Heart right ventricle (tissue), 16 donors: ENCODE measurements around the gene IL6ST. TPM values are rescaled to one million over a fixed set of nuclear protein-coding genes. Genes with fewer than 3 reads are reported as not detected.

Source experiments
- ATAC-seq, 8 donors: fragments of 200-7000 bp; cut with Tn5 transposase; one replicate each; pipeline ENCODE4 v1.9.1; 2020; ENCODE audit warnings: mild to moderate bottlenecking in 8 of 8, moderate library complexity in 8 of 8, moderate number of reproducible peaks in 1 of 8
- DNase-seq, 2 donors: peaks; one replicate each; pipeline ENCODE4 v3.0.0-alpha.2; 2020
- H3K27ac ChIP-seq, 10 donors: fragments of 200-600 bp; sonication (generic) in 2 of 10; one replicate each; pipeline versions ENCODE4 v1.5.0 to v1.8.0; 2020 to 2022; ENCODE audit warnings: mild to moderate bottlenecking in 3 of 10
- H3K27me3 ChIP-seq, 7 donors: fragments of 200-600 bp; one replicate each; pipeline ENCODE4 v1.8.0; 2021 to 2022; ENCODE audit warnings: mild to moderate bottlenecking in 2 of 7
- H3K36me3 ChIP-seq, 9 donors: fragments of 200-600 bp; sonication (generic) in 1 of 9; one replicate each; pipeline versions ENCODE4 v1.5.0 to v1.8.0; 2020 to 2022; ENCODE audit warnings: mild to moderate bottlenecking in 2 of 9
- H3K4me1 ChIP-seq, 9 donors: fragments of 200-600 bp; sonication (generic) in 1 of 9; one replicate each; pipeline versions ENCODE4 v1.5.0 to v1.8.0; 2020 to 2022; ENCODE audit warnings: mild to moderate bottlenecking in 4 of 9
- H3K4me3 ChIP-seq, 10 donors: fragments of 200-600 bp; sonication (generic) in 2 of 10; one replicate each; pipeline versions ENCODE4 v1.5.0 to v1.8.0; 2020 to 2022; ENCODE audit warnings: mild to moderate bottlenecking in 7 of 10, moderate library complexity in 2 of 10
- H3K9me3 ChIP-seq, 11 donors: fragments of 200-600 bp in 10 of 11; sonication (generic) in 2 of 11; one replicate each; pipeline versions ENCODE4 v1.5.0 to v1.8.0; 2013 to 2022; ENCODE audit warnings: mild to moderate bottlenecking in 2 of 11, control low read depth in 1 of 11, moderate library complexity in 1 of 11
- CTCF ChIP-seq, 9 donors: fragments of 200-600 bp; sonication (generic) in 2 of 9; IDR thresholded peaks; one replicate each; pipeline versions ENCODE4 v1.5.0 to v1.8.0; 2021 to 2022; ENCODE audit warnings: antibody characterized with exemption in 9 of 9, mild to moderate bottlenecking in 5 of 9, moderate library complexity in 1 of 9
- whole genome bisulfite sequencing, 2 donors: extraction: QIAGEN DNeasy Blood & Tissue Kit; methylation state at CpG; one replicate each; pipeline ENCODE4 v1.1.7; 2013; ENCODE audit warnings: inconsistent platforms in 1 of 2; 5-methylcytosine and 5-hydroxymethylcytosine counted together
- intact Hi-C, 10 donors: fragments of 100-400 bp; cut with DNase I; formaldehyde crosslinking; loops; one replicate each; pipeline versions ENCODE4 v1.11.1 to v1.14.2; 2022
- polyA plus RNA-seq, 2 donors: library from polyadenylated mRNA; stranded (reverse); fragments of 200-250 nt; gene quantifications; one replicate each; pipeline ENCODE4 v1.2.3, GENCODE V29; 2013
- total RNA-seq, 10 donors: library from RNA; stranded (reverse); fragmentation: NEBNext Ultra II Directional in 3 of 10; extraction: Animal tissue kit (Norgen Biotek cat#: 25700) in 3 of 10; gene quantifications; one replicate each; pipeline versions ENCODE4 v1.2.1 to v1.2.4, GENCODE V29; 2021 to 2023
- donor health status: Arrhythmogenic right ventricular cardiomyopathy.
- donor health status: ischemic (EF 13 %, LVEDD 7.1; RV severe dilation, severe dysfunction).
- donor health status: healthy with polysubstance abuse.
- donor health status: DM: no; HTN: yes; CAD: no.
- donor health status: DM: no; HTN: no; CAD: no.
- donor health status: ischemic (EF 25% LVEDD 6.9; RV normal size, moderate dysfunction).
- donor health status: ischemic (EF 25% LVEDD 5.7; RV mildly dilated, moderate dysfunction).
- donor health status: healthy.
- donor health status: DM: yes; HTN: yes; CAD: no.
- donor health status: Ischemic cardiomyopathy.
- donor health status: ischemic (EF 35%, LVEDD 5.7; RV mildly dilated, moderate dysfunction).
- donor health status: nonischemic (EF 11% LVEDD 7.7; RV severe dilation, severe dysfunction).
- donor health status: DM: yes; HTN: yes; CAD: no.
- donor health status: PGD.
- donor health status: ischemic (EF 29% LVEDD 5.4; RV normal size, mild dysfunction).
- donor health status: nonischemic (EF 23%, LVEDD 6.1; RV moderate dilation, normal function).

Gene IL6ST
- total and polyA plus RNA-seq, 12 donors = 23.7 to 190 (median 134) TPM

DNA sequence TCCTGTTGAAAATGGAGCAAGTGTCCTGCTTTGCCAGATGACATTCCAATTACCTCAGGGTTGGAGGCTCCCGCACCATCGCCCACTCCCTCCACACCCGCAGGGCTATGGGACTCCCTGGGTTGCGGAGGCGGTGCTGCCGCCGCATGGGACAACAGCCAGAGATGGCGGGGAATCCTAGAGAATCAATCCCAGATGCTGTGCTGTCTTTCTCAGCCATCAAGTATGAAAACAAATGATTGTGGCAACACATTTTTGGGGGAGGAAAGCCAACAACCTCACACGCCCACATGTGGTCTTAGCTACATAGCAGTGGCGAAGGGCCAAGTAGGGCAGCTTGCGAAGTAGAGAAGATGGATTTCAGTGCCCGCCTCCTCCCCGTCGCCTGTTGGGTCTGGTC is 96.9 kb downstream of the IL6ST start:
- peak in 1 of 2 donors; percentile 23 for DNase-seq
- Histone ChIP-seq H3K27ac (no peak overlapping the region), H3K36me3 (no peaks in the 10 kb centered on the region), H3K4me3 (no peak overlapping the region), H3K9me3 (no peaks in the 10 kb centered on the region), H3K27me3 (no peaks in the 10 kb centered on the region), H3K4me1 (peaks cover 0 to 9% (median 0%) of the 10 kb centered on the region in 9 donors)
- intact Hi-C loops = no loop called here
- no peak for TF ChIP-seq CTCF (IDR thresholded peaks at IDR 0.05)
- WGBS, 2 donors = 70 to 75% methylated on average over 14 of the region's 14 CpGs
- ATAC-seq = peak in 6 of 8 donors; percentile 41 to 92 (median 74)

DNA sequence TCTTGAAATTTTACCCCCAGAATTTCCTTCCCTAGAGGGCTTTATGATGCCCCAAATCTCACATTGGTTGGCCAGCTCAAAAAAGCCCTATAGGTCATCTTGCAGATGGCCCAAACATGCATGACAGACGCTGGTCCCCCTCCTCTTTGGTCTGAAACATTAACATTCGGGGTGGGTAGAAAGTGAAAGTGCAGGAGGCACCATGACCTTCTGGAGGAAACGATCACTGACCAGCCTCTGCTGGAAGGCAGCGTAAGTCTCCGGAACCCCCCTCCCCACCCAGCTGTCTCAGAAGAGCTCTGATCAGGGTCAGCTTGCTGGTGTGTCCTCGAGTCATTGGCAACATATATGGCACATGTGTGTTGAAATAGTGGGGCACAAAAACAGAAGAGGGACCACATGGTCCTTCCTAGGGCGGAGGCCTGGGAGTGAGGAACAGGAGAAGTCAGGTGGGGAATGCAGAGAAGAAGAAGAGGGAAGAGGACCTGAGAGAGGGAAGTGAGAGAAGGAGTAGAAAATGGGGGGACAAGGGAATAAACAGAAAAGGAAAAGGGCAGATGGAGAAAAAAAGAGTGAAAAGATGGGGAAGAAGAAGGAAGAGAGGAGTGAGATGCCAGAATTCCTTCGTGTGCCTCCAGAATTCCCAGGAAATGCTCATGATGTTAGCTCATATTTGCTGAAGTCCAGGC is 97.4 kb downstream of the IL6ST start:
- no peak for ATAC-seq
- Histone ChIP-seq H3K27me3 (no peaks in the 10 kb centered on the region), H3K27ac (no peak overlapping the region), H3K4me3 (no peak overlapping the region), H3K9me3 (no peaks in the 10 kb centered on the region), H3K36me3 (no peaks in the 10 kb centered on the region), H3K4me1 (peaks cover 0 to 9% (median 0%) of the 10 kb centered on the region in 9 donors)
- intact Hi-C loops = no loop called here
- no peak for TF ChIP-seq CTCF (IDR thresholded peaks at IDR 0.05)
- DNase-seq = no peak
- WGBS, 2 donors = 81 to 84% methylated on average over 8 of the region's 8 CpGs

- H3K4me1 ChIP-seq = peaks cover 0 to 9% (median 0%) of the 10 kb centered on the region in 9 donors
- intact Hi-C loops = no loop called here
- no peaks in the 10 kb centered on the region for H3K27me3 ChIP-seq
- no peaks in the 10 kb centered on the region for H3K9me3 ChIP-seq
- 86 to 91% methylated on average over 2 of the region's 2 CpGs for WGBS, 2 donors
- no peak overlapping the region for H3K4me3 ChIP-seq
- no peak for TF ChIP-seq CTCF (IDR thresholded peaks at IDR 0.05)
- no peak overlapping the region for H3K27ac ChIP-seq
- DNase-seq (no peak), ATAC-seq (no peak)
- H3K36me3 ChIP-seq = no peaks in the 10 kb centered on the region
Measured at GRCh38 chr5:55896663-55897062, 98.1 kb downstream of the IL6ST start.

GRCh38 chr5:55896238-55896637 is 98.5 kb downstream of the IL6ST start:
- Histone ChIP-seq H3K4me1 (peaks cover 0 to 9% (median 0%) of the 10 kb centered on the region in 9 donors), H3K27me3 (no peaks in the 10 kb centered on the region), H3K4me3 (no peak overlapping the region), H3K9me3 (peaks cover 0 to 2% (median 0%) of the 10 kb centered on the region in 11 donors), H3K36me3 (no peaks in the 10 kb centered on the region), H3K27ac (no peak overlapping the region)
- TF ChIP-seq CTCF (IDR thresholded peaks at IDR 0.05) = no peak
- DNase-seq (no peak), ATAC-seq (no peak)
- intact Hi-C loops = no loop called here
- WGBS, 2 donors = 93 to 95% methylated on average over 2 of the region's 2 CpGs
